CD8-positive, alpha-beta memory T cell (primary cell): ENCODE results near the gene DISP2. TPM values are rescaled to one million over a fixed set of nuclear protein-coding genes. Genes with fewer than 3 reads are reported as not detected.

Experiments
- CTCF ChIA-PET: fragments of 350-600 bp; sonication (Branson Sonifier 250); formaldehyde crosslinking; loops from one replicate; lab custom pipeline; 2021; ENCODE audit warnings: antibody characterized with exemption; lab: Charles Lee
- POLR2A ChIA-PET: fragments of 350-600 bp; sonication (Branson Sonifier 250); formaldehyde crosslinking; loops from one replicate; lab custom pipeline; 2021; ENCODE audit warnings: antibody characterized with exemption; lab: Charles Lee
- DNase-seq, 5 donors: peaks; one replicate each; pipeline versions ENCODE4 v3.0.0 to v3.0.0-alpha.2; 2020 to 2022; ENCODE audit warnings: mixed read lengths in 1 of 5
- H3K27ac ChIP-seq: one replicate; pipeline ENCODE4 v1.7.0; 2013; ENCODE audit warnings: low read depth, mild to moderate bottlenecking, low read length, moderate library complexity
- H3K27me3 ChIP-seq: 2 replicates; pipeline ENCODE4 v1.7.0; 2013; ENCODE audit warnings: low read length, mild to moderate bottlenecking; ENCODE audit not compliant: insufficient read depth, poor library complexity, severe bottlenecking
- H3K36me3 ChIP-seq: 2 replicates; pipeline ENCODE4 v1.7.0; 2013; ENCODE audit warnings: mild to moderate bottlenecking, low read length, moderate library complexity; ENCODE audit not compliant: insufficient read depth
- H3K4me1 ChIP-seq: 2 replicates; pipeline ENCODE4 v1.7.0; 2013; ENCODE audit warnings: mild to moderate bottlenecking, low read length, moderate library complexity; ENCODE audit not compliant: insufficient read depth
- H3K4me3 ChIP-seq: 2 replicates; pipeline ENCODE4 v1.7.0; 2013; ENCODE audit warnings: mild to moderate bottlenecking, low read length
- H3K9me3 ChIP-seq: 2 replicates; pipeline ENCODE4 v1.7.0; 2013; ENCODE audit warnings: mild to moderate bottlenecking, low read length
- H3K27ac Mint-ChIP-seq, 8 donors: one replicate each; pipeline ENCODE4 v1.8.0; 2020 to 2021; ENCODE audit warnings: mixed read lengths in 8 of 8, mild to moderate bottlenecking in 6 of 8, inconsistent platforms in 3 of 8, moderate library complexity in 3 of 8
- H3K27me3 Mint-ChIP-seq, 2 donors: one replicate each; pipeline ENCODE4 v1.8.0; 2020 to 2021; ENCODE audit warnings: mixed read lengths in 2 of 2, mild to moderate bottlenecking in 1 of 2, moderate library complexity in 1 of 2
- H3K36me3 Mint-ChIP-seq, 3 donors: one replicate each; pipeline ENCODE4 v1.8.0; 2020 to 2021; ENCODE audit warnings: mixed read lengths in 3 of 3, inconsistent platforms in 1 of 3, mild to moderate bottlenecking in 1 of 3
- H3K4me1 Mint-ChIP-seq, 3 donors: one replicate each; pipeline ENCODE4 v1.8.0; 2020 to 2021; ENCODE audit warnings: mixed read lengths in 3 of 3, inconsistent platforms in 1 of 3, mild to moderate bottlenecking in 1 of 3
- H3K4me3 Mint-ChIP-seq, 7 donors: one replicate each; pipeline ENCODE4 v1.8.0; 2020 to 2021; ENCODE audit warnings: mixed read lengths in 7 of 7, mild to moderate bottlenecking in 6 of 7, moderate library complexity in 4 of 7, inconsistent platforms in 2 of 7
- H3K9me3 Mint-ChIP-seq, 5 donors: one replicate each; pipeline ENCODE4 v1.8.0; 2020 to 2022; ENCODE audit warnings: mixed read lengths in 5 of 5, mild to moderate bottlenecking in 3 of 5, moderate library complexity in 2 of 5, inconsistent platforms in 1 of 5
- polyA plus RNA-seq: library from polyadenylated mRNA; unstranded; fragments of 300-500 nt; fragmentation: Illumina TruSeq; gene quantifications from one replicate; pipeline ENCODE4 v1.2.3, GENCODE V29; 2021
- total RNA-seq, 2 experiments: library from RNA; stranded (reverse); gene quantifications; one replicate each; pipeline ENCODE4 v1.2.3, GENCODE V29; 2021

Gene DISP2
- total and polyA plus RNA-seq, 3 experiments from 2014 or later, result 0.18 to 1.1 (median 1.1) TPM

DNA sequence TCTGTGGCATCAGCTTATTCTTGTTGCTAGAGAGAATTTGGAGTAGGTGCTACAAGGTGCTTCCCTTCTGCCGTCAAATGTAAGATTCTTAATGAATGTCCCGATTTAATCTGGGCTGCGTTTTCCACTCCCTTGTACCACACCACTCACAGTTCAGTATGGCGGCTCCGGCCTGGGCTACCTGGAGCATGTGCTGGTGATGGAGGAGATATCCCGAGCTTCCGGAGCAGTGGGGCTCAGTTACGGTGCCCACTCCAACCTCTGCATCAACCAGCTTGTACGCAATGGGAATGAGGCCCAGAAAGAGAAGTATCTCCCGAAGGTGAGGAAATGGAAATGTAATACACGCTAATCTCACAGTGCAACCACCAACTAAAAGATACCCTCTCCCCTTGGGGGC lies 52.5 kb downstream of the DISP2 start:
- no peak overlapping the region for H3K27ac ChIP-seq
- Mint-ChIP-seq H3K27ac (peak overlapping the region in 1 of 8 donors; percentile 87), H3K4me3 (peak overlapping the region in 1 of 7 donors; percentile 78), H3K36me3 (peaks cover 6 to 79% (median 23%) of the 10 kb centered on the region in 3 donors), H3K4me1 (peaks cover 19 to 35% (median 25%) of the 10 kb centered on the region in 3 donors), H3K27me3 (no peaks in the 10 kb centered on the region), H3K9me3 (no peaks in the 10 kb centered on the region)
- peaks cover 28% of the 10 kb centered on the region for H3K36me3 ChIP-seq
- no peak for DNase-seq
- ChIA-PET CTCF (interaction anchor here (0.9 kb wide), 1 partner anchor 66 kb away, joined by 4 read pairs; no protein-coding TSS in a partner anchor), POLR2A (no interaction called here)
- H3K27me3 ChIP-seq, result no peaks in the 10 kb centered on the region
- H3K4me1 ChIP-seq, result peaks cover 14% of the 10 kb centered on the region
- H3K9me3 ChIP-seq, result no peaks in the 10 kb centered on the region
- no peak overlapping the region for H3K4me3 ChIP-seq

GRCh38 chr15:40412095-40412759 lies 54.2 kb downstream of the DISP2 start:
- no peaks in the 10 kb centered on the region for H3K9me3 ChIP-seq
- Mint-ChIP-seq H3K27ac (peak overlapping the region in 1 of 8 donors; percentile 52), H3K9me3 (no peaks in the 10 kb centered on the region), H3K36me3 (peaks cover 6 to 82% (median 25%) of the 10 kb centered on the region in 3 donors), H3K4me1 (peaks cover 10 to 22% (median 14%) of the 10 kb centered on the region in 3 donors), H3K4me3 (no peak overlapping the region), H3K27me3 (no peaks in the 10 kb centered on the region)
- H3K27ac ChIP-seq, result no peak overlapping the region
- no peaks in the 10 kb centered on the region for H3K27me3 ChIP-seq
- ChIA-PET POLR2A (no interaction called here), CTCF (interaction anchor here (3.4 kb wide), 1 partner anchor 10 kb away, joined by 18 read pairs; no protein-coding TSS in a partner anchor)
- peaks cover 34% of the 10 kb centered on the region for H3K36me3 ChIP-seq
- no peak overlapping the region for H3K4me3 ChIP-seq
- DNase-seq, result no peak
- peaks cover 3% of the 10 kb centered on the region for H3K4me1 ChIP-seq

- no peak overlapping the region for H3K4me3 Mint-ChIP-seq
These were observed 55.0 kb downstream of the DISP2 start for GRCh38 chr15:40413036-40413435.

GRCh38 chr15:40414816-40415215 lies 56.8 kb downstream of the DISP2 start:
- Mint-ChIP-seq H3K27ac (peak overlapping the region in 2 of 8 donors; percentile 36 to 47), H3K4me3 (no peak overlapping the region), H3K4me1 (peaks cover 0 to 4% (median 3%) of the 10 kb centered on the region in 3 donors), H3K36me3 (peaks cover 6 to 76% (median 25%) of the 10 kb centered on the region in 3 donors), H3K27me3 (no peaks in the 10 kb centered on the region), H3K9me3 (no peaks in the 10 kb centered on the region)
- H3K27me3 ChIP-seq, result no peaks in the 10 kb centered on the region
- CTCF ChIA-PET, result interaction anchor here (1.9 kb wide), 1 partner anchor 71 kb away, joined by 11 read pairs; no protein-coding TSS in a partner anchor
- peaks cover 34% of the 10 kb centered on the region for H3K36me3 ChIP-seq
- H3K9me3 ChIP-seq, result no peaks in the 10 kb centered on the region
- DNase-seq, result no peak
- no peak overlapping the region for H3K4me3 ChIP-seq
- POLR2A ChIA-PET, result interaction anchor here (1.3 kb wide), 1 partner anchor 25 kb away, joined by 3 read pairs; no protein-coding TSS in a partner anchor
- no peaks in the 10 kb centered on the region for H3K4me1 ChIP-seq
- H3K27ac ChIP-seq, result no peak overlapping the region

More at GRCh38 chr15:40413036-40413435, 55.0 kb downstream of the DISP2 start:
- POLR2A ChIA-PET, result no interaction called here
- Histone ChIP-seq H3K4me1 (no peaks in the 10 kb centered on the region), H3K27ac (no peak overlapping the region), H3K4me3 (no peak overlapping the region), H3K27me3 (no peaks in the 10 kb centered on the region), H3K36me3 (peaks cover 34% of the 10 kb centered on the region), H3K9me3 (no peaks in the 10 kb centered on the region)
- Mint-ChIP-seq H3K9me3 (no peaks in the 10 kb centered on the region), H3K36me3 (peaks cover 6 to 80% (median 25%) of the 10 kb centered on the region in 3 donors), H3K4me1 (peaks cover 3 to 14% (median 6%) of the 10 kb centered on the region in 3 donors), H3K27ac (peak overlapping the region in 1 of 8 donors; percentile 70), H3K27me3 (no peaks in the 10 kb centered on the region)
- no peak for DNase-seq
- CTCF ChIA-PET, result interaction anchor here (1.2 to 3.4 kb wide), 3 partner anchors 9 to 69 kb away, joined by 4 to 18 read pairs (median 11); no protein-coding TSS in a partner anchor

GRCh38 chr15:40415226-40415625 lies 57.2 kb downstream of the DISP2 start:
- Histone ChIP-seq H3K27ac (no peak overlapping the region), H3K9me3 (no peaks in the 10 kb centered on the region), H3K4me1 (no peaks in the 10 kb centered on the region), H3K36me3 (peaks cover 33% of the 10 kb centered on the region), H3K4me3 (no peak overlapping the region), H3K27me3 (no peaks in the 10 kb centered on the region)
- ChIA-PET POLR2A (no interaction called here), CTCF (no interaction called here)
- no peak overlapping the region for H3K4me3 Mint-ChIP-seq
- H3K27me3 Mint-ChIP-seq, result no peaks in the 10 kb centered on the region
- no peak for DNase-seq
- H3K4me1 Mint-ChIP-seq, result peaks cover 0 to 3% (median under 1%) of the 10 kb centered on the region in 3 donors
- peak overlapping the region in 1 of 8 donors; percentile 13 for H3K27ac Mint-ChIP-seq
- H3K36me3 Mint-ChIP-seq, result peaks cover 6 to 72% (median 25%) of the 10 kb centered on the region in 3 donors
- H3K9me3 Mint-ChIP-seq, result no peaks in the 10 kb centered on the region

GRCh38 chr15:40416056-40416455 lies 58.0 kb downstream of the DISP2 start:
- no peak overlapping the region for H3K27ac Mint-ChIP-seq
- no peak for DNase-seq
- no peaks in the 10 kb centered on the region for H3K9me3 Mint-ChIP-seq
- Histone ChIP-seq H3K4me1 (no peaks in the 10 kb centered on the region), H3K4me3 (no peak overlapping the region), H3K9me3 (no peaks in the 10 kb centered on the region), H3K27me3 (no peaks in the 10 kb centered on the region), H3K36me3 (peaks cover 25% of the 10 kb centered on the region), H3K27ac (no peak overlapping the region)
- H3K36me3 Mint-ChIP-seq, result peaks cover 1 to 64% (median 20%) of the 10 kb centered on the region in 3 donors
- no peak overlapping the region for H3K4me3 Mint-ChIP-seq
- peaks cover 0 to 4% (median 0%) of the 10 kb centered on the region in 3 donors for H3K4me1 Mint-ChIP-seq
- ChIA-PET POLR2A (no interaction called here), CTCF (interaction anchor here (13.3 kb wide), 1 partner anchor 75 kb away, joined by 202 read pairs; the partner anchor contains the start of gene CCDC9B)
- H3K27me3 Mint-ChIP-seq, result no peaks in the 10 kb centered on the region

GRCh38 chr15:40418126-40418525 lies 60.1 kb downstream of the DISP2 start:
- peak overlapping the region in 1 of 8 donors; percentile 8 for H3K27ac Mint-ChIP-seq
- H3K9me3 ChIP-seq, result no peaks in the 10 kb centered on the region
- peaks cover 0 to 44% (median 10%) of the 10 kb centered on the region in 3 donors for H3K36me3 Mint-ChIP-seq

More at GRCh38 chr15:40418126-40418525, 60.1 kb downstream of the DISP2 start:
- no peaks in the 10 kb centered on the region for H3K9me3 Mint-ChIP-seq
- peaks cover 6 to 10% (median 7%) of the 10 kb centered on the region in 3 donors for H3K4me1 Mint-ChIP-seq
- H3K4me3 ChIP-seq, result no peak overlapping the region
- CTCF ChIA-PET, result interaction anchor here (1.1 to 13.3 kb wide), 3 partner anchors 77 to 172 kb away, joined by 3 to 202 read pairs (median 5); partner anchors contain the start of gene CCDC9B
- no peak overlapping the region for H3K27ac ChIP-seq
- H3K36me3 ChIP-seq, result peaks cover 16% of the 10 kb centered on the region
- no peak overlapping the region for H3K4me3 Mint-ChIP-seq
- no peaks in the 10 kb centered on the region for H3K27me3 ChIP-seq
- H3K4me1 ChIP-seq, result peaks cover 4% of the 10 kb centered on the region
- POLR2A ChIA-PET, result no interaction called here
- no peaks in the 10 kb centered on the region for H3K27me3 Mint-ChIP-seq
- no peak for DNase-seq
